ENCODE results near the gene FUCA1.
A peak's percentile ranks its signal among the peaks of the same experiment; 100 is the strongest.

- TF ChIP-seq BCL3 (IDR thresholded peaks at IDR 0.05; ENCODE audit: borderline replicate concordance, insufficient read depth, low read depth, low read length, poor library complexity, severe bottlenecking): peak; percentile 48
- TF ChIP-seq, protein P1, sequence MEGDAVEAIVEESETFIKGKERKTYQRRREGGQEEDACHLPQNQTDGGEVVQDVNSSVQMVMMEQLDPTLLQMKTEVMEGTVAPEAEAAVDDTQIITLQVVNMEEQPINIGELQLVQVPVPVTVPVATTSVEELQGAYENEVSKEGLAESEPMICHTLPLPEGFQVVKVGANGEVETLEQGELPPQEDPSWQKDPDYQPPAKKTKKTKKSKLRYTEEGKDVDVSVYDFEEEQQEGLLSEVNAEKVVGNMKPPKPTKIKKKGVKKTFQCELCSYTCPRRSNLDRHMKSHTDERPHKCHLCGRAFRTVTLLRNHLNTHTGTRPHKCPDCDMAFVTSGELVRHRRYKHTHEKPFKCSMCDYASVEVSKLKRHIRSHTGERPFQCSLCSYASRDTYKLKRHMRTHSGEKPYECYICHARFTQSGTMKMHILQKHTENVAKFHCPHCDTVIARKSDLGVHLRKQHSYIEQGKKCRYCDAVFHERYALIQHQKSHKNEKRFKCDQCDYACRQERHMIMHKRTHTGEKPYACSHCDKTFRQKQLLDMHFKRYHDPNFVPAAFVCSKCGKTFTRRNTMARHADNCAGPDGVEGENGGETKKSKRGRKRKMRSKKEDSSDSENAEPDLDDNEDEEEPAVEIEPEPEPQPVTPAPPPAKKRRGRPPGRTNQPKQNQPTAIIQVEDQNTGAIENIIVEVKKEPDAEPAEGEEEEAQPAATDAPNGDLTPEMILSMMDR (IDR thresholded peaks at IDR 0.05 in 2 of 3, conservative IDR thresholded peaks at IDR 0.05 in 1 of 3; ENCODE audit: control insufficient read depth in 2 of 3, extremely low read depth in 1 of 3, insufficient read depth in 1 of 3, low read depth in 3 of 3, low read length in 3 of 3): no peak
Measured at GRCh38 chr1:23800400-23801337, 67.4 kb downstream of the FUCA1 start, which contains the start of gene GALE.
